CD4-positive, alpha-beta T cell treated with Interleukin-2 at 100 ng/mL for 4 hours (primary cell): ENCODE measurements around the gene MAMDC4.

Experiments
- DNase-seq: peaks from one replicate; pipeline ENCODE4 v3.0.0-alpha.2; 2020; ENCODE audit warnings: low spot score

Gene MAMDC4

DNA sequence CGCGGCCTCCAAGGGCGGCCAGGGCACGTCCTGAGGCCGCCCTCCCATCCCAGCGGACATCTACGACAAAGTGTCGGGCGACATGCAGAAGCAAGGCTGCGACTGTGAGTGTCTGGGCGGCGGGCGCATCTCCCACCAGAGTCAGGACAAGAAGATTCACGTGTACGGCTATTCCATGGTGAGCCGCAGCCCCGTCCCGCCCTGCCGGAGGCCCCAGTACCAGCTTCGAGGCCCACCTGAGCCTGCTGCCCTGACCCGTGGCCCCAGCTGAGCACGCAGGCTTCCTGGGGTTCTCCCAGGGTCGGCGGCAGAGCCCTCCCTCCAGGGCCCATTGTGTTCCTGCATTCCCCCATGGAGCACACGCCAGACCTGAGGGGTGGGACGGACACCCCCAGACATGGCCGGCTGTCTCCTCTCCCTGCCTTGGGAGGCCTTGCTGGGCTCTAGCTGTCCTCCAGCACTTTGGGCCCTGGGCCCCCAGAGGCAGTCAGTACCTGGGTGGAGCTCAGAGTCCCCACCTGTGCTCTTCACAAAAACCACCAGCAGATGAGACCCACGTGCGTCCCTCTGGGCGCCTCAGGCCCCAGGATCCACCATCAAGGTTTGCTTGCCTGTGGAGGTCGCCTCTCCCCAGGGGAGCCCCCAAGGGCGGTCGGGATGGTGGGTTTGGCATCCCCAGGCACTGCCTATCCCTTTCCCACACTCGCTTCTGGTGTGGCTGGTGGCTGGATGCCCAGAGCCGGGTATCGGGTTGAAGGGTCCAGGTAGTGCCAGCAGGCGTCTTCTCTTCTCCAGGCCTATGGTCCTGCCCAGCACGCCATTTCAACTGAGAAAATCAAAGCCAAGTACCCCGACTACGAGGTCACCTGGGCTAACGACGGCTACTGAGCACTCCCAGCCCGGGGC is 1.9 kb upstream of the MAMDC4 start:
- DNase-seq = no peak

DNA sequence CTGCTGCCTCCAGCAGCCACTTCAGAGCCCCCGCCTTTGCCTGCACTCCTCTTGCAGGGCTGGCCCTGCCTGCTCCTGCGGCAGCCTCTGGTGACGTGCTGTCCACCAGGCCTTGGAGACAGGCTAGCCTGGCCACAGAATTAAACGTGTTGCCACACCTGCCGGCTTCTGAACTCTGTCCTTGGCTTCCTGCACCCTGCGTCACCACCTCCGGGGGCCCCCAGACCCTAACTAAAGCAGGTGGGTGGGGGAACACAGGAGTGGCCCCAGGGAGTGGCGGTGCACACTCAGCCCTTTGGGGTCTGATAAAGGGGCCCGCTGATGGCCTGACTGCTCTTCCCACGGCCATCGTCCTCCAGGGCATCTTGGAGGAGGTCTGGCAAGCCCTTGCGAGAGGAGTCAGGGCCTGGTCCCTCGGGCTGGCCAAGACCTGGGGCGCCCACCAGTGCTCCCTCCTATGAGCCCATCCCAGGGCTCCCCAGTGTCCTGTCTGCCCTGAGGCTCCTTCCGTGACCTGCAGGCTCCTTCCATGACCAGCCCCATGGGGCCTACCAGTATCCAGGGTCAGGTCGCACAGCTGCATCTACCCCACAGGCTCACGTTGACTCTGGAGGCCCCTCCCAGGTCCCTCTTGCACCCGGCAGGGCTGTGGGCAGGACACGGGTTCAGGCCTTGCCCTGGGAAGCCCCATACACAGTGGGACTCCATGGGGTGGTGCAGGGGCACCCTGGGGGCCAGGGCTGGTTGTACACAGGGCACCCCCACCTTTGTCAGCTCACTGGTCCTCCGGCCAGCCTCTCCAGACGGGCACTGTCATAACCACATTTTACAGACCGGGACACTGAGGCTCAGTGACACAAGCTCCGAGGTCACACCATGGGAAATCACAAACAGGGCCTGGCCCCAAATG is 1.0 kb upstream of the MAMDC4 start:
- no peak for DNase-seq

DNA sequence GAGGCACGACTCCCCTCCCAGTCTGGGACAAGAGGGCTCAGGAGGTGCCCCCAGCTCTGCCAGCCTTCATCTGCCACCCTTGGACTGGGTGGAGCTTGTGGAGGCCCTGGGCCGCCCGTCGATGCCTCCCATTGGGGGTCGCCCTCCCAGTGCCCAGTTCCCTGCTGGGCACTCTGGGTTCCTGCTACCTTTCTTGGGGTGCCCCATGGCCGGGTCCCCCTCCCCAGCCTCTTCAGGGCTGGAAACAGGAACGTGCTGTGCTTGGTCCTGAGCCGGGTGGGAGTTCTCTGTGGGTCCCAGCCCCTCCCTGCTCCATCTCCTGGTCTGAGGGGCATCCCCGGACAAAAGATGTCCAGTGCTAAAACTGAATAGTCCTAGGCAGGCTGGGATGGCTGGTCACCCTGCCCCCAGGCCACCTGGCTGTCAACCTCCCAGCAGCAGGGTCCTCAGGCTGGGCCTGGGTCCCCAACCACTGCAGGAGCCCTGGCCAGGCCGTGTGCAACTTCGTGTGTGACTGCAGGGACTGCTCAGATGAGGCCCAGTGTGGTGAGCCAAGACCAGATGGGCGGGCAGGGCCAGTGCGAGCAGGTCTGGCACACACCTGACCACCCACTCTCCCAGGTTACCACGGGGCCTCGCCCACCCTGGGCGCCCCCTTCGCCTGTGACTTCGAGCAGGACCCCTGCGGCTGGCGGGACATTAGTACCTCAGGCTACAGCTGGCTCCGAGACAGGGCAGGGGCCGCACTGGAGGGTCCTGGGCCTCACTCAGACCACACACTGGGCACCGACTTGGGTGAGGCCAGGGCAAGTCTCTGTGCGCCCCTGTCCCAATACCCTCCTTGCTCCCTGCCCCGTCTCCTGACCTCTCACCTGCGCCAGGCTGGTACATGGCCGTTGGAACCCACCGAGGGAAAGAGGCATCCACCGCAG is 784 bp downstream of the MAMDC4 start:
- DNase-seq = no peak

DNA sequence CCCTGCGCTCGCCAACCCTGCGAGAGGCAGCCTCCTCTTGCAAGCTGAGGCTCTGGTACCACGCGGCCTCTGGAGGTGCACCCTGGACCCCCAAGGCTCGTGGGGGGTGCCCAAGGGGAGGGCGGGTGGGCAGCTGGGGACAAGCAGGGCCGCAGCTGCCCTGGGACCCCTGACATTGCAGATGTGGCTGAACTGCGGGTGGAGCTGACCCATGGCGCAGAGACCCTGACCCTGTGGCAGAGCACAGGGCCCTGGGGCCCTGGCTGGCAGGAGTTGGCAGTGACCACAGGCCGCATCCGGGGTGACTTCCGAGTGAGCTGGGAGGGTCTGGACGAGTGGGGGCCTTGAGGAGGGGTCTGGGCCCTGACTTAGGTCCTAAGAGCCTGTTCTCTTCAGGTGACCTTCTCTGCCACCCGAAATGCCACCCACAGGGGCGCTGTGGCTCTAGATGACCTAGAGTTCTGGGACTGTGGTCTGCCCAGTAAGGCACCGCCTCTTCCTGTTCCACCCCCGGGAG is 1.5 kb downstream of the MAMDC4 start:
- no peak for DNase-seq

DNA sequence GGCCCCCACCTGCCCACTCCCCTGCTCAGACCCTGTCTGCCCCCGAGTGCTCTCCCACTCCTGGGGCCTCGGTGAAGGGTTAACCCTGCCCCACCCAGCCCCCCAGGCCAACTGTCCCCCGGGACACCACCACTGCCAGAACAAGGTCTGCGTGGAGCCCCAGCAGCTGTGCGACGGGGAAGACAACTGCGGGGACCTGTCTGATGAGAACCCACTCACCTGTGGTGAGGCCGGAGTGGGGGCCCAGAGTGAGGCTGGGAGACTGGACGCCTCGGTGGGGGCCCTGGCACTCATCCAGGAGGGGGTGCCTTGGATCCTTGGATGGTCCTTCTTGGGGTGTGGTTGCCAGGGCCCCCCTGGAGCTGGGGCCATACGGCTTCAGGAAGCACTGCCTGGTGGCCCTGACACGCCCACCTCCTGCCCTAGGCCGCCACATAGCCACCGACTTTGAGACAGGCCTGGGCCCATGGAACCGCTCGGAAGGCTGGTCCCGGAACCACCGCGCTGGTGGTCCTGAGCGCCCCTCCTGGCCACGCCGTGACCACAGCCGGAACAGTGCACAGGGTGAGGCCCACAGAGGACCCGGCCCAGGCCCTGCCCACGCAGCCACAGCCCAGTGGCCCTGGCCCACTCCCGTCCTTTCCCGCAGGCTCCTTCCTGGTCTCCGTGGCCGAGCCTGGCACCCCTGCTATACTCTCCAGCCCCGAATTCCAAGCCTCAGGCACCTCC is 2.1 kb downstream of the MAMDC4 start:
- no peak for DNase-seq

DNA sequence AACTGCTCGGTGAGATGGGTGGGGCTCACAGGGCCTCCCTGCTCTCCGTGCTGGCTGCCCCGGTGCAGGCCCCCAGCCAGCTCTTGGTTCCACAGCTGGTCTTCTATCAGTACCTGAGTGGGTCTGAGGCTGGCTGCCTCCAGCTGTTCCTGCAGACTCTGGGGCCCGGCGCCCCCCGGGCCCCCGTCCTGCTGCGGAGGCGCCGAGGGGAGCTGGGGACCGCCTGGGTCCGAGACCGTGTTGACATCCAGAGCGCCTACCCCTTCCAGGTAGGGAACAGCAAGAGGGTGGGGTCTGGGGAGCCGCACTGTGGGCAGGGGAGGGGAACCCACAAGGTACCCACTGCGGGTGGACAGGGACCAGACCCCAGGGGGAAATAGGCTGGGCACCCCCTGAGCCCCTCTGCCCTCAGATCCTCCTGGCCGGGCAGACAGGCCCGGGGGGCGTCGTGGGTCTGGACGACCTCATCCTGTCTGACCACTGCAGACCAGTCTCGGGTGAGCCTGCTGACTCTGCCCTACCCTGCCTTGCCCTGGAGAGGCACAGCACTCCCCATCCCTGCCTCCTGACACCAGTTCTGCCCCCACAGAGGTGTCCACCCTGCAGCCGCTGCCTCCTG is 2.8 kb downstream of the MAMDC4 start:
- DNase-seq = no peak

DNA sequence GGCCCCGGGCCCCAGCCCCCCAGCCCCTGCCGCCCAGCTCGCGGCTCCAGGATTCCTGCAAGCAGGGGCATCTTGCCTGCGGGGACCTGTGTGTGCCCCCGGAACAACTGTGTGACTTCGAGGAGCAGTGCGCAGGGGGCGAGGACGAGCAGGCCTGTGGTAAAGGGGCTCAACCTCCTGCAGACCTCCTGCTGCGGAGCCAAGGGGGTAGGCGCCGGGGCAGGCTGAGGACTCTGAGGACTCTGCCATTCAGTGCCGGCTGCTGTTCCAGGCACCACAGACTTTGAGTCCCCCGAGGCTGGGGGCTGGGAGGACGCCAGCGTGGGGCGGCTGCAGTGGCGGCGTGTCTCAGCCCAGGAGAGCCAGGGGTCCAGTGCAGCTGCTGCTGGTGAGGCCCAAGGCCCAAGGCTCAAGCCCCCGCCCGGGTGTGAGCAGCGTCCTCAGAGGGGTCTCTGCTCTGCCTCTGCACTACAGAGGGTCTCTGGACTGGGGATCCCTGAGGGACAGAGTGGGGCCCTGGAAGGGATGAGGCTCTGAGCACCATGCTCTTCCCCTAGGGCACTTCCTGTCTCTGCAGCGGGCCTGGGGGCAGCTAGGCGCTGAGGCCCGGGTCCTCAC is 3.4 kb downstream of the MAMDC4 start:
- DNase-seq = no peak

DNA sequence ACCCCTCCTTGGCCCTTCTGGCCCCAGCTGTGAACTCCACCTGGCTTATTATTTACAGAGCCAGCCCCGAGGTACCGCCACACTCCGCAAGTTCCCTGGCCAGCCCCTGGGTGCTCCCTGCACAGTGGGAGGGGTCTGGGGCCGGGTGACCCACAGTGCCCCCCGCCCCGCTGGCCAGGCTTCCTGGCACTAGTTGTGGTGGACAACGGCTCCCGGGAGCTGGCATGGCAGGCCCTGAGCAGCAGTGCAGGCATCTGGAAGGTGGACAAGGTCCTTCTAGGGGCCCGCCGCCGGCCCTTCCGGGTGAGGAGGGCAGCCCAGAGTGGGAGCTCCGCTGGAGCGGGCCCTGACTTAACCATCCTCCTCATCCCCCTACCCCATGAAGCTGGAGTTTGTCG is 3.9 kb downstream of the MAMDC4 start:
- DNase-seq = no peak

DNA sequence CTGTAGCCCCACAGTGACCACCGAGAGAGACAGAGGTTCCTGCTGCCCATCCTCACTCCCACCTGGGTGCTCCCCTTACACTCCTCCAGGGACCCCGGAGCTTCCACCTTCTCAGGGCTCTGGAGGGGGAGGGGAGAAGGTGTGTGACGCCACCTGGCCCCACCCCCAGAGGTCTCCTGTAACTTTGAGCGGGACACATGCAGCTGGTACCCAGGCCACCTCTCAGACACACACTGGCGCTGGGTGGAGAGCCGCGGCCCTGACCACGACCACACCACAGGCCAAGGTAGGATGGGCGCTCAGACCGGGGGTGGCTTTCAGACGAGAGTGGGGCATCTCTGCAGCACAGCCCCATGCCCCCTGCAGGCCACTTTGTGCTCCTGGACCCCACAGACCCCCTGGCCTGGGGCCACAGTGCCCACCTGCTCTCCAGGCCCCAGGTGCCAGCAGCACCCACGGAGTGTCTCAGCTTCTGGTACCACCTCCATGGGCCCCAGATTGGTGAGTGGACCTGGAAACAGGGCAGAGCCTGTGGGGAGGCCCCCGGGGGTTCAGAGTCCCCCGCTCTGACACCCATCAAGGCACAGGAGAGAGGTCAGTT is 4.5 kb downstream of the MAMDC4 start:
- DNase-seq = no peak

DNA sequence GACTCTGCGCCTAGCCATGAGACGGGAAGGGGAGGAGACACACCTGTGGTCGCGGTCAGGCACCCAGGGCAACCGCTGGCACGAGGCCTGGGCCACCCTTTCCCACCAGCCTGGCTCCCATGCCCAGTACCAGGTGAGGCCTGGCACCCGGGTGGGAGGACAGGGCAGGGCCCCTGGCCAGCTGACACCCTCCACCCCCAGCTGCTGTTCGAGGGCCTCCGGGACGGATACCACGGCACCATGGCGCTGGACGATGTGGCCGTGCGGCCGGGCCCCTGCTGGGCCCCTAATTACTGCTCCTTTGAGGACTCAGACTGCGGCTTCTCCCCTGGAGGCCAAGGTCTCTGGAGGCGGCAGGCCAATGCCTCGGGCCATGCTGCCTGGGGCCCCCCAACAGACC is 5.0 kb downstream of the MAMDC4 start:
- no peak for DNase-seq

DNA sequence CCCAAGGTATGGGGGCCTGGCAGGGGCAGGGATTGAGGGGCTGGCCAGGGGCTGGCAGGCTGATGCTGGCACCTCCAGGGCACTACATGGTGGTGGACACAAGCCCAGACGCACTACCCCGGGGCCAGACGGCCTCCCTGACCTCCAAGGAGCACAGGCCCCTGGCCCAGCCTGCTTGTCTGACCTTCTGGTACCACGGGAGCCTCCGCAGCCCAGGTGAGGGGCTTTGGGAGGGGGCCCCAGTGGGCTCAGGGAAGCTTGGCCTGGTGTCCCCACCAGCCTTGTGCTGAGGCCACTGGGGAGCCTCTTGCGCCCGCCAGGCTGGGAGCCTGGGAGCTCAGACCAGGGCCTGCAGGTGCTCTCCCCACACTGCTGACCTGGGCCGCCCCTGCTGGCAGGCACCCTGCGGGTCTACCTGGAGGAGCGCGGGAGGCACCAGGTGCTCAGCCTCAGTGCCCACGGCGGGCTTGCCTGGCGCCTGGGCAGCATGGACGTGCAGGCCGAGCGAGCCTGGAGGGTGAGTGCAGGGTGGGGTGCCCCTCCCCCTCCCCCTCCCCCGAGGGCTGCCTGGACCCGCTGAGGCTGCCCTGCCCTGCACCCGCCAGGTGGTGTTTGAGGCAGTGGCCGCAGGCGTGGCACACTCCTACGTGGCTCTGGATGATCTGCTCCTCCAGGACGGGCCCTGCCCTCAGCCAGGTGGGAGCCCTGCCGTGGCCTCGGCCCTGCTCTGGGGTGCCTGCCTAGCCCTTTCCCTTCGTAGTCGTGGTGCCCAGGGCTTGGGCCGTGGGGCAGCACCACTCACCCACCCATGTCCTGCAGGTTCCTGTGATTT is 5.7 kb downstream of the MAMDC4 start:
- no peak for DNase-seq

DNA sequence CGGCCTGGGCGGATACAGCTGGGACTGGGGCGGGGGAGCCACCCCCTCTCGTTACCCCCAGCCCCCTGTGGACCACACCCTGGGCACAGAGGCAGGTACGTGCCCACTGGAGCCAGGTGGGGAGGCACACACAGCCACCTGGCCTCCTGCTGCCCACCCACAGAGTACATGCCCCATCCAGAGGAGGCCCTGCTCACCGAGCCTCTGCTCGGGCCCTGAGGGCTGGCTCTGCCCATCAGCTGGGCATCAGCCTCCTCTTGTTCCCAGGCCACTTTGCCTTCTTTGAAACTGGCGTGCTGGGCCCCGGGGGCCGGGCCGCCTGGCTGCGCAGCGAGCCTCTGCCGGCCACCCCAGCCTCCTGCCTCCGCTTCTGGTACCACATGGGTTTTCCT is 6.3 kb downstream of the MAMDC4 start:
- no peak for DNase-seq

DNA sequence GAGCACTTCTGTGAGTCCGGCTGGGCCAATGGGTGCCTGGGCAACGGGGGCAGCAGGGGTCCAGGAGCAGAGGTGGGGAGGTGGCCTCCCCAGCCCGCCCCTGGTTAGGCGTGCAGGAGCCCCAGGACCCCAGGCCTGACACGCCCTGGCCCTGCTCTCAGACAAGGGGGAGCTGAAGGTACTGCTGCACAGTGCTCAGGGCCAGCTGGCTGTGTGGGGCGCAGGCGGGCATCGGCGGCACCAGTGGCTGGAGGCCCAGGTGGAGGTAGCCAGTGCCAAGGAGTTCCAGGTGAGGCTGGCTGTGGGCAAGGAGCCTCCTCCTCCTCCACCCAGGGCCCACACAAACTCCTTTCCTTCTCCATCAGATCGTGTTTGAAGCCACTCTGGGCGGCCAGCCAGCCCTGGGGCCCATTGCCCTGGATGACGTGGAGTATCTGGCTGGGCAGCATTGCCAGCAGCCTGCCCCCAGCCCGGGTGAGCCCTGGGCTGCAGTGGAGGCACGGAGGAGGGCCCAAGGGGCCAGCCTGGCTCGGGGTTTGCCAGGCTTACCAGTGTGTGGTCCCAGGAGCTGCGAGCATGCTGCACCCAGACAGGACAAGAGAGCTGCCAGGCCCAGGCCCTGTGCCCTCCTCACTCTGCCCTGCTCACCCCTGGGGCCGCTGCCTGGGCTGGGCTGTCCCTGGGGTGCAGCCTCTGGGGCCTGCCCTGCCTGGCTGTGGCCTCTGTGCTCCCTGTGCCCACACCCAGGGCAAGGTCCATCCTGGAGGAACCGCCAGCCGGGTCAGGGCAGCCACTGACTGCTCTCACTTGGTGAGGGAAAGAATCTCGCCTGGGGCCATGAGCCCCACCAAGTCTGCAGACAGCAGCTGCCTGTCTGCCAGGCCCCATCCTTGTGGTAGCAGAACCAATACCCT is 7.0 kb downstream of the MAMDC4 start:
- DNase-seq = no peak

DNA sequence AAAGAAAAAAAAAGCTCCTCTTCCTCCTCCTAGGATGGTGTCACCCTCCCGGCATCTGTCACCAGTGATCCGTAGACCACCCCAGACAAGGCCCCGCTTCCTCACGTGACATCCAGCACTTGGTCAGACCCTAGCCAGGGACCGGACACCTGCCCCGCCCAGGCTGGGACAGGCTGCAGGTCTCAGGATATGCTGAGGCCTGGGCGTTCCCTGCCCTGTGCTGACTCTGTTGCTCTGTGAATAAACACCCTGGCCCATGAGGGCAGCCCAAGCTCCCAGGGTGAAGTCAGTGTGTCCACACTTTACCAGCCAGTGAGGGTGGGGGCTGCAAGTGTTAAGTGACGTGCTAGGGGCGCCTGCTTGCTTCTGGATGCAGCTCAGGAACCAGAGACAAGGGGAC is 8.4 kb downstream of the MAMDC4 start:
- DNase-seq = no peak

DNA sequence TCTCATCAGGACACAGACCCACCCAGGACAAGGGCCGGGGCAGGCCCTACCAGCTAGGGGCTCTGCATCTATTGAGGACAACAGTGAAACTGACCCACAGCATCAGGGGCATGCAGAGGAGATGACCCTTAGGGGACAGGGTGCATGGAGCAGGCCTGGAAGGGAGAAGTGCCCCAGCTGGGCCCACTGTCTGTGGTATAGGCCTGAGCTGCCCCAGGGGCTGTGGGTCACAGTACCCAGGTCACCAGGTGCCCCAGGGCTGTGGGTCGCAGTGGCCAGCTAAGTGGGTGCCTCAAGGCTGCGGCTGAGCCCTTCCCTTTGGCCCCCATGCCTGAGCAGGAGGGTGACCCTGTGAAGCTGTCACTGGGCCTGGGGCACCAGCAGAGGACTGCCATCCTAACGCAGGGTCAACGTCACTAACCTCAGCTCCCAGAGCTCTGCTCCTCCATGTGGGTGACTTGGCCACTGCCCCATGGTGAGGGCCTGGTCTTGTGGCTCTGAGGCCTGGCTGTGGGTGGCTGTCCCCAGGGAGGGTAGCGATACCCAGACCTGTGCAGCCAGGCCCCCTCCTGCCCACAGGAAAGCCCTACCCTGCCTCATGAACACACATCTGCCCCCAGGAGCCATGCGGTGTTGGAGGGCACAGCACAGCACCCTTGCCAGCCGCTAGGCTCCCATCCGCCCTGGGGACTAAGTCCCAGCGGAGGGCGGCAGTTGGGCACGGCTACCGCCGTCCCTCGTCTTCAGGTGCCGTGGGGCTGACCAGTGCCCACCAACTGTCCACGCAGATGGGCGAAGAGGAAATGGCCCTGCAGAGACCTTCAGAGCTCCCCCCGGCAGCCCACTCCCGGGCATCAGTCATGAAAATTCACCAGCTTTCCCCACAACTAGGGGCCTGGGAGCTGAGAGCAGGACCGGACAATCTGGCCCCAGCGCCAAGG is 9.1 kb downstream of the MAMDC4 start:
- no peak for DNase-seq

DNA sequence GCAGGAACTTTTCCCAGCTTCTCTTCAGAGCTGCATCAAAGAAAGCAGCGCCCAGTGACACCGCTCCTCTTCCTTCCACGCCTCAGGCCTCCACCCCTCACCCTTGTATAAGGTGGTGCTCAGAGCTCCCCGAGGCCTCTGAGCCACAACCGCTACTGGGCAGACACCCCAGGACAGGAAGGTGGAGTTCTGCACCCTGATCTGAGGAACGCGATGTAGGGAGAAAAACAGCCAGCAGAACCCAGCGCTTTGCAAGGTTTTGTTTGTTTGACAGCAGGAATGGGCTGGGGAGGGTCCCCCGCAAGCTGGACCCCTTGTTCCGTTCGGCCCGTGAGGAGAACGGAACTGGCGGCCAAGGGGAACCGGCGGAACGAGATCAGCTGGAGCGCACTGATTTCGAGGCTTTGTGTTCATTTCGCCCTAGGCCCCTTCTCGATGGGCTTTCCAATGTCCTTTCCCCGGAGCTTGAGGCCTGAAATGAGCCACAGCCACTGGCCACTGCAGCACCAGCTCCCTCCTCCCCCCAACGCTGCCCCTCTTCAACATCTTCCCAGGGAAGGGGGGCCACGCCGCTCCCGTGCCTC is 9.8 kb downstream of the MAMDC4 start:
- DNase-seq = no peak
